RPMI8226 (cell line): ENCODE results near the gene KCNQ1.

ENCODE experiments used
- DNase-seq: peaks from one replicate; pipeline ENCODE4 v3.0.0-alpha.2; 2015

The KCNQ1 gene

GRCh38 chr11:2837096-2837601 lies 392.3 kb downstream of the KCNQ1 start:
- DNase-seq = no peak

GRCh38 chr11:2837651-2838050 lies 392.8 kb downstream of the KCNQ1 start:
- no peak for DNase-seq

- peak; percentile 33 for DNase-seq
Observed at GRCh38 chr11:2838091-2838490, 393.3 kb downstream of the KCNQ1 start.

- DNase-seq = no peak
Observed at GRCh38 chr11:2838676-2839294, 394.0 kb downstream of the KCNQ1 start.

- DNase-seq = no peak
Observed at GRCh38 chr11:2839395-2839943, 394.7 kb downstream of the KCNQ1 start.

- no peak for DNase-seq
Observed at GRCh38 chr11:2841411-2842190, 396.8 kb downstream of the KCNQ1 start.

GRCh38 chr11:2842876-2843275 lies 398.1 kb downstream of the KCNQ1 start:
- no peak for DNase-seq

- DNase-seq = no peak
Observed at GRCh38 chr11:2843551-2843950, 398.7 kb downstream of the KCNQ1 start.

- DNase-seq = no peak
Observed at GRCh38 chr11:2844116-2844842, 399.5 kb downstream of the KCNQ1 start.

- DNase-seq = no peak
Observed at GRCh38 chr11:2844996-2845395, 400.2 kb downstream of the KCNQ1 start.

GRCh38 chr11:2846056-2846455 lies 401.2 kb downstream of the KCNQ1 start:
- DNase-seq = no peak

GRCh38 chr11:2846470-2846869 lies 401.7 kb downstream of the KCNQ1 start:
- DNase-seq = no peak

GRCh38 chr11:2847561-2847960 lies 402.8 kb downstream of the KCNQ1 start:
- no peak for DNase-seq

GRCh38 chr11:2848497-2848896 lies 403.7 kb downstream of the KCNQ1 start:
- no peak for DNase-seq

GRCh38 chr11:2849994-2850770 lies 405.4 kb downstream of the KCNQ1 start:
- no peak for DNase-seq

- DNase-seq = no peak
Observed at GRCh38 chr11:2853401-2853800, 408.6 kb downstream of the KCNQ1 start.

- DNase-seq = no peak
Observed at GRCh38 chr11:2853997-2854560, 409.3 kb downstream of the KCNQ1 start.

- DNase-seq = no peak
Observed at GRCh38 chr11:2855162-2855561, 410.4 kb downstream of the KCNQ1 start.

- DNase-seq = no peak
Observed at GRCh38 chr11:2857276-2857675, 412.5 kb downstream of the KCNQ1 start.

- no peak for DNase-seq
Observed at GRCh38 chr11:2857918-2858317, 413.1 kb downstream of the KCNQ1 start.

- DNase-seq = no peak
Observed at GRCh38 chr11:2858995-2859698, 414.3 kb downstream of the KCNQ1 start.

- no peak for DNase-seq
Observed at GRCh38 chr11:2859699-2860037, 414.9 kb downstream of the KCNQ1 start.
